ENCODE data around the gene USP35. TPM values are rescaled to one million over a fixed set of nuclear protein-coding genes. Genes with fewer than 3 reads are reported as not detected.
"Not testable (repeated sequence)": the region's sequence is repeated elsewhere in the genome, so short reads cannot be mapped to it uniquely, and the experiment has no call there.

USP35 gene
- total RNA-seq, 2 experiments from 2014 or later: 13.4 to 14.2 TPM

- H3K4me3 Mint-ChIP-seq; H3K4me1 Mint-ChIP-seq (ENCODE audit: low read depth); H3K27ac Mint-ChIP-seq; CTCF ChIA-PET; intact Hi-C loops (cut with micrococcal nuclease); H3K27me3 Mint-ChIP-seq (ENCODE audit: low read depth); H3K9me3 Mint-ChIP-seq; DNase-seq: not testable (repeated sequence)
- peaks cover 26% of the 10 kb centered on the region for H3K36me3 Mint-ChIP-seq (ENCODE audit: low read depth)
These were observed 12.9 kb upstream of the USP35 start for GRCh38 chr11:78175862-78176261.

GRCh38 chr11:78176605-78177141 lies 12.0 kb upstream of the USP35 start:
- peaks cover 32% of the 10 kb centered on the region for H3K36me3 Mint-ChIP-seq (ENCODE audit: low read depth)
- intact Hi-C loops (cut with micrococcal nuclease): no loop called here
- no peak overlapping the region for H3K27ac Mint-ChIP-seq
- no peak overlapping the region for H3K4me3 Mint-ChIP-seq
- peaks cover 13% of the 10 kb centered on the region for H3K9me3 Mint-ChIP-seq
- CTCF ChIA-PET: no interaction called here
- no peak for DNase-seq
- H3K4me1 Mint-ChIP-seq (ENCODE audit: low read depth): peaks cover 7% of the 10 kb centered on the region
- no peaks in the 10 kb centered on the region for H3K27me3 Mint-ChIP-seq (ENCODE audit: low read depth)

DNA sequence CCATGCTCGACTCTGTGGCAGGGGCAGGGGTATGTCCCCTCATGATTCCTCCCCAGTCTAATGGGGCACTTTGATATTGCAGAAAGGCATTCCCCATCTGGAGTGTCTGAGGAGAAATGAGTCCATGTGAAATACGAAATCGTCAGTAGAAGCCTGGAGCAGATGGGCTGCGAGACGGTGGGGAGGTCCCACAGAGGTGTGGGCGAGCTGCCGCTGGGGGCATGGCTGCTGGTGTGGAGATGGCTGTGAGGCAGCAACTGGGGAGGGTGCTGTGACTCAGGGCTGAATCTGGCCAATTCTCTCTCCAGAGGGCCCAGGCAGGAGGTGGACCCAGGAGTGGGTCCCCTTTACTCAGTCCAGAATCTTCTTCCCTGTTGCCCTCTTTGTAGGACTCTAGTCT lies 11.5 kb upstream of the USP35 start:
- Mint-ChIP-seq H3K27ac (no peak overlapping the region), H3K36me3 (ENCODE audit: low read depth) (peaks cover 32% of the 10 kb centered on the region), H3K4me3 (no peak overlapping the region), H3K9me3 (peaks cover 15% of the 10 kb centered on the region), H3K4me1 (ENCODE audit: low read depth) (peaks cover 7% of the 10 kb centered on the region), H3K27me3 (ENCODE audit: low read depth) (no peaks in the 10 kb centered on the region)
- no peak for DNase-seq
- intact Hi-C loops (cut with micrococcal nuclease): no loop called here
- CTCF ChIA-PET: no interaction called here

- intact Hi-C loops (cut with micrococcal nuclease): no loop called here
- Mint-ChIP-seq H3K4me3 (no peak overlapping the region), H3K36me3 (ENCODE audit: low read depth) (peaks cover 24% of the 10 kb centered on the region), H3K27me3 (ENCODE audit: low read depth) (no peaks in the 10 kb centered on the region), H3K27ac (no peak overlapping the region), H3K4me1 (ENCODE audit: low read depth) (peaks cover 7% of the 10 kb centered on the region), H3K9me3 (peaks cover 15% of the 10 kb centered on the region)
- no peak for DNase-seq
- CTCF ChIA-PET: no interaction called here
These were observed 9.2 kb upstream of the USP35 start for GRCh38 chr11:78179459-78180071.

- Mint-ChIP-seq H3K4me3 (no peak overlapping the region), H3K4me1 (ENCODE audit: low read depth) (peaks cover 11% of the 10 kb centered on the region), H3K27ac (no peak overlapping the region), H3K36me3 (ENCODE audit: low read depth) (peaks cover 25% of the 10 kb centered on the region), H3K9me3 (peaks cover 15% of the 10 kb centered on the region), H3K27me3 (ENCODE audit: low read depth) (no peaks in the 10 kb centered on the region)
- intact Hi-C loops (cut with micrococcal nuclease): no loop called here
- CTCF ChIA-PET: no interaction called here
- DNase-seq: no peak
These were observed 8.0 kb upstream of the USP35 start for GRCh38 chr11:78180751-78181150.

- peaks cover 13% of the 10 kb centered on the region for H3K9me3 Mint-ChIP-seq
- H3K27me3 Mint-ChIP-seq (ENCODE audit: low read depth): no peaks in the 10 kb centered on the region
- intact Hi-C loops (cut with micrococcal nuclease): no loop called here
- peaks cover 15% of the 10 kb centered on the region for H3K4me1 Mint-ChIP-seq (ENCODE audit: low read depth)
- H3K4me3 Mint-ChIP-seq: no peak overlapping the region
- CTCF ChIA-PET: no interaction called here
- H3K27ac Mint-ChIP-seq: no peak overlapping the region
- no peak for DNase-seq
- peaks cover 25% of the 10 kb centered on the region for H3K36me3 Mint-ChIP-seq (ENCODE audit: low read depth)
These were observed 7.5 kb upstream of the USP35 start for GRCh38 chr11:78181185-78181584.

DNA sequence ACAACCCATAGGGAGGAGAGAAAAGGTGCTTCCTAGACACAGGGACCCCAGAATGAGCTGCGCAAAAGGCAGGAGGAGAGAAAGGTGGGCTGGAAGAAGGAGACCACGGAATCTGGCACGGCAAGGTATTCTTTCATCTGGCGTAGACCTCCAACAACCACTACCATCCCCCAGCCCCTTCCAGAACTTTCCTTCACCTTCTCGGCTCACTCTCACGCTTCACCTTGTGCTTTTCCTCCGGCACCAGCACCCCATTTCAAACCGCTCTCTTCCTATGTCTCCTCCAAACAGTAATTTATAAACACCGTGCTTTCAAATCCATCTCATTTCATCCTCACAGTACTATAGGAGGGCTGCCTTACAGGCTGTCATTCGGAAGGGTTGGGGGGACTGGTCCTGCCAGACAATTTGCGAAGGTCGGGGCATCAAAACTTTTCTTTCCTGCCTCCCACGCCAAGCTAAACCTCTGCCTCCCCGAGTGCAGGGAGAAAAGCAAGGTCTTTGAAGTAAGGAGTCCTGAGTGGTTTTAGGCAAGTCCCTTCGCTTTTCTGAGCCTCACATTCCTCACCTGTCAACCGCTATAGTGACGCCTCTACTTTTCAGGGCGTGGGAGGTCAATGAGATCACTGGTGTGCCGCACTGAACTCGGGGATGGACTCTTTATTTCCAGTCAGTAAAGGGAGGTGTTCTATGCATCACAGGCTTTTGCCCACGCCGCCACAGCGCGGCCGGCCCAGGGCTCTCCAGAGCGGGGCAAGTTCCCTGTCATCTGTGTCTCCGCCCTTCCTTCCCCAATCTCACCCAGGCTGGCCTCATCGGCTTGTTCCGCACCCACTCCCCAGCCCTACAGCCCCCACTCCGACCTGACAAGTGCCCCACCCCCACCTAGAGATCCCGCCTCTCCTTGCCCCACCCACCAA lies 1.1 kb upstream of the USP35 start:
- intact Hi-C loops (cut with micrococcal nuclease): loop anchor here (1.0 to 5.0 kb wide), 12 partner anchors 15 to 550 kb away; partner anchors contain the start of genes AAMDC, ALG8, CLNS1A and GAB2
- Mint-ChIP-seq H3K4me1 (ENCODE audit: low read depth) (peaks cover 48% of the 10 kb centered on the region), H3K9me3 (no peaks in the 10 kb centered on the region), H3K27ac (peak overlapping the region; percentile 99), H3K4me3 (peak overlapping the region; percentile 99), H3K36me3 (ENCODE audit: low read depth) (peaks cover 5% of the 10 kb centered on the region), H3K27me3 (ENCODE audit: low read depth) (no peaks in the 10 kb centered on the region)
- peak; percentile 95 for DNase-seq
- CTCF ChIA-PET: interaction anchor here (0.7 to 1.2 kb wide), 2 partner anchors 13 to 43 kb away, joined by 4 to 6 read pairs; no protein-coding TSS in a partner anchor

DNA sequence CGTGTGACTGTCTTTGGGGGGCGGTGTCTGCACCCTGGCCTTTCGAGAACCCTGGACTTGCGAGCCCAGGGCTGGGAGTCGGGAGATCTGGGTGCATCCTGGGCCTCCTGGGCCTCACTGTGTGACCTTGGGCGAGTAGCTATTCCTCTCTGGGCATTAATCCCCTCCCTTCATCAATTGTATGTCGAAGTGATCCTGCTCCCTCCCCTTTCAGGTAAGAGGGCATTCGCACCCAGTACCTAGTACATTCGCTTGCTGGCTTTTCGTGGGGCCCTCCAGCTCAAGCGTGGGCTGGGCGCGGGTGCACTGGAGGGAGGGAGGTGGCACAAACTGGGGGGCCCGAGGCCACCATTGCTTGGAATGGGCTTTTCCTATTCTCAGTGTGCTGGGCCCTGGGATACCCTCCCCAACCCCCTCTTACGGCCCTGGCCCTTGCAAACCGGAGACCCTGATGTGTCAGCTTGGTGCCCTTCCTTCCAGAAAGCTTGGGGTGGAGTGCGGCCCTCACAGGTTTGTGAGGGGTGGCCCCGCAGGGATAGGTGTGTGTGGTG lies 530 bp downstream of the USP35 start:
- Mint-ChIP-seq H3K27me3 (ENCODE audit: low read depth) (no peaks in the 10 kb centered on the region), H3K27ac (peak overlapping the region; percentile 73), H3K4me1 (ENCODE audit: low read depth) (peaks cover 63% of the 10 kb centered on the region), H3K9me3 (no peaks in the 10 kb centered on the region), H3K4me3 (peak overlapping the region; percentile 99), H3K36me3 (ENCODE audit: low read depth) (peaks cover 4% of the 10 kb centered on the region)
- intact Hi-C loops (cut with micrococcal nuclease): loop anchor here (5.0 kb wide), 4 partner anchors 97 to 552 kb away; partner anchors contain the start of gene CLNS1A
- CTCF ChIA-PET: interaction anchor here (1.0 to 1.3 kb wide), 3 partner anchors 10 to 50 kb away, joined by 3 to 4 read pairs (median 4); partner anchors contain the start of gene ALG8
- no peak for DNase-seq

GRCh38 chr11:78189851-78190250 lies 1.1 kb downstream of the USP35 start:
- CTCF ChIA-PET: interaction anchor here (1.0 to 1.3 kb wide), 3 partner anchors 10 to 51 kb away, joined by 3 to 4 read pairs (median 4); partner anchors contain the start of gene ALG8
- intact Hi-C loops (cut with micrococcal nuclease): loop anchor here (5.0 kb wide), 4 partner anchors 98 to 553 kb away; partner anchors contain the start of gene CLNS1A
- H3K9me3 Mint-ChIP-seq: no peaks in the 10 kb centered on the region
- peaks cover 4% of the 10 kb centered on the region for H3K36me3 Mint-ChIP-seq (ENCODE audit: low read depth)
- no peaks in the 10 kb centered on the region for H3K27me3 Mint-ChIP-seq (ENCODE audit: low read depth)
- no peak for DNase-seq
- H3K27ac Mint-ChIP-seq: peak overlapping the region; percentile 73
- H3K4me1 Mint-ChIP-seq (ENCODE audit: low read depth): peaks cover 68% of the 10 kb centered on the region
- H3K4me3 Mint-ChIP-seq: peak overlapping the region; percentile 99

- H3K4me3 Mint-ChIP-seq: peak overlapping the region; percentile 99
- DNase-seq: no peak
- H3K9me3 Mint-ChIP-seq: no peaks in the 10 kb centered on the region
- intact Hi-C loops (cut with micrococcal nuclease): no loop called here
- CTCF ChIA-PET: no interaction called here
- H3K36me3 Mint-ChIP-seq (ENCODE audit: low read depth): peaks cover 4% of the 10 kb centered on the region
- H3K27ac Mint-ChIP-seq: no peak overlapping the region
- H3K4me1 Mint-ChIP-seq (ENCODE audit: low read depth): peaks cover 66% of the 10 kb centered on the region
- H3K27me3 Mint-ChIP-seq (ENCODE audit: low read depth): no peaks in the 10 kb centered on the region
These were observed 1.7 kb downstream of the USP35 start for GRCh38 chr11:78190374-78190773.

- H3K9me3 Mint-ChIP-seq: no peaks in the 10 kb centered on the region
- H3K4me3 Mint-ChIP-seq: no peak overlapping the region
- CTCF ChIA-PET: no interaction called here
- intact Hi-C loops (cut with micrococcal nuclease): no loop called here
- no peak overlapping the region for H3K27ac Mint-ChIP-seq
- peaks cover 2% of the 10 kb centered on the region for H3K36me3 Mint-ChIP-seq (ENCODE audit: low read depth)
- DNase-seq: no peak
- H3K4me1 Mint-ChIP-seq (ENCODE audit: low read depth): peaks cover 62% of the 10 kb centered on the region
- no peaks in the 10 kb centered on the region for H3K27me3 Mint-ChIP-seq (ENCODE audit: low read depth)
These were observed 2.3 kb downstream of the USP35 start for GRCh38 chr11:78190871-78191538.
